ENCODE measurements around the gene ZNF467. TPM values are rescaled to one million over a fixed set of nuclear protein-coding genes. Genes with fewer than 3 reads are reported as not detected.

Gene ZNF467
- total and polyA plus RNA-seq, 2 experiments from 2014 or later, result 0.10 to 0.40 TPM

- H3K9me3 Mint-ChIP-seq, result peaks cover 14% of the 10 kb centered on the region; the same call in 2 of the 3 replicates
- H3K27ac Mint-ChIP-seq, result no peak overlapping the region
- Histone ChIP-seq H4K20me1 (replicated peaks; ENCODE audit: insufficient read depth) (no peaks in the 10 kb centered on the region), H3K79me2 (replicated peaks; ENCODE audit: insufficient read depth) (no peaks in the 10 kb centered on the region), H3K27ac (ENCODE audit: low read depth) (no peak overlapping the region), H3K27me3 (ENCODE audit: insufficient read depth) (no peaks in the 10 kb centered on the region), H3K9me2 (ENCODE audit: insufficient read depth) (no peaks in the 10 kb centered on the region), H3F3A (replicated peaks; ENCODE audit: low read depth) (no peaks in the 10 kb centered on the region), H3K4me2 (no peak overlapping the region), H3K4me1 (ENCODE audit: insufficient read depth) (no peaks in the 10 kb centered on the region; the same call in 1 of the 2 replicates), H2AFZ (no peak overlapping the region), H3K4me3 (no peak overlapping the region), H3K36me3 (ENCODE audit: insufficient read depth) (no peaks in the 10 kb centered on the region)
- no peak for ATAC-seq
- H3K36me3 Mint-ChIP-seq (ENCODE audit: low read depth), result no peaks in the 10 kb centered on the region
- peaks cover 2% of the 10 kb centered on the region; the same call in 2 of the 3 replicates for H3K4me1 Mint-ChIP-seq
- TF ChIP-seq EZH2 (IDR thresholded peaks at IDR 0.05; ENCODE audit: low read depth, unreplicated experiment), result no peak
- TF ChIP-seq NANOG (IDR thresholded peaks at IDR 0.05; ENCODE audit: borderline replicate concordance), result no peak
- TF ChIP-seq EZH2phosphoT487 (IDR thresholded peaks at IDR 0.05; ENCODE audit: unreplicated experiment), result no peak
- TF ChIP-seq POLR2AphosphoS5 (IDR thresholded peaks at IDR 0.05; ENCODE audit: low read depth), result no peak
- no peak for DNase-seq (ENCODE audit: low spot score)
- no peak overlapping the region; the same call in 2 of the 3 replicates for H3K4me3 Mint-ChIP-seq
- H3K27me3 Mint-ChIP-seq (ENCODE audit: insufficient read depth, low read depth, poor library complexity), result peaks cover 6% of the 10 kb centered on the region
These were observed 46.0 kb upstream of the ZNF467 start for GRCh38 chr7:149819141-149819960.

GRCh38 chr7:149818536-149818840 is 45.1 kb upstream of the ZNF467 start:
- no peaks in the 10 kb centered on the region for H3K27me3 ChIP-seq (ENCODE audit: insufficient read depth)
- TF ChIP-seq EZH2 (IDR thresholded peaks at IDR 0.05; ENCODE audit: low read depth, unreplicated experiment), result no peak
- no peak for TF ChIP-seq EZH2phosphoT487 (IDR thresholded peaks at IDR 0.05; ENCODE audit: unreplicated experiment)

GRCh38 chr7:149817836-149818535 is 44.6 kb upstream of the ZNF467 start:
- Mint-ChIP-seq H3K9me3 (peaks cover 5% of the 10 kb centered on the region; the same call in 2 of the 3 replicates), H3K36me3 (ENCODE audit: low read depth) (no peaks in the 10 kb centered on the region), H3K27me3 (ENCODE audit: insufficient read depth, low read depth, poor library complexity) (peaks cover 6% of the 10 kb centered on the region), H3K4me1 (peaks cover 5% of the 10 kb centered on the region; the same call in 2 of the 3 replicates), H3K27ac (no peak overlapping the region), H3K4me3 (no peak overlapping the region)
- DNase-seq (ENCODE audit: low spot score), result no peak
- H3K4me2 ChIP-seq, result no peak overlapping the region
- H3K4me1 ChIP-seq (ENCODE audit: insufficient read depth), result no peaks in the 10 kb centered on the region; the same call in 1 of the 2 replicates
- no peak overlapping the region for H2AFZ ChIP-seq
- H3K79me2 ChIP-seq (replicated peaks; ENCODE audit: insufficient read depth), result no peaks in the 10 kb centered on the region
- no peaks in the 10 kb centered on the region for H3F3A ChIP-seq (replicated peaks; ENCODE audit: low read depth)
- no peak overlapping the region for H3K4me3 ChIP-seq
- no peaks in the 10 kb centered on the region for H3K9me2 ChIP-seq (ENCODE audit: insufficient read depth)
- ATAC-seq, result no peak
- H4K20me1 ChIP-seq (replicated peaks; ENCODE audit: insufficient read depth), result no peaks in the 10 kb centered on the region
- H3K27ac ChIP-seq (ENCODE audit: low read depth), result no peak overlapping the region
- no peaks in the 10 kb centered on the region for H3K27me3 ChIP-seq (ENCODE audit: insufficient read depth)
- H3K36me3 ChIP-seq (ENCODE audit: insufficient read depth), result no peaks in the 10 kb centered on the region
- TF ChIP-seq ZNF462 (CRISPR knock-in tag; IDR thresholded peaks at IDR 0.05), result no peak

More at GRCh38 chr7:149818536-149818840, 45.1 kb upstream of the ZNF467 start:
- Histone ChIP-seq H3K9me2 (ENCODE audit: insufficient read depth) (no peaks in the 10 kb centered on the region), H3K36me3 (ENCODE audit: insufficient read depth) (no peaks in the 10 kb centered on the region), H4K20me1 (replicated peaks; ENCODE audit: insufficient read depth) (no peaks in the 10 kb centered on the region), H2AFZ (no peak overlapping the region), H3K27ac (ENCODE audit: low read depth) (no peak overlapping the region), H3K4me2 (no peak overlapping the region), H3K4me1 (ENCODE audit: insufficient read depth) (no peaks in the 10 kb centered on the region; the same call in 1 of the 2 replicates), H3K79me2 (replicated peaks; ENCODE audit: insufficient read depth) (no peaks in the 10 kb centered on the region), H3F3A (replicated peaks; ENCODE audit: low read depth) (no peaks in the 10 kb centered on the region), H3K4me3 (no peak overlapping the region)
- Mint-ChIP-seq H3K9me3 (peaks cover 9% of the 10 kb centered on the region; the same call in 2 of the 3 replicates), H3K4me1 (peaks cover 2% of the 10 kb centered on the region; the same call in 2 of the 3 replicates), H3K36me3 (ENCODE audit: low read depth) (no peaks in the 10 kb centered on the region), H3K27ac (no peak overlapping the region), H3K27me3 (ENCODE audit: insufficient read depth, low read depth, poor library complexity) (peaks cover 6% of the 10 kb centered on the region), H3K4me3 (no peak overlapping the region)
- no peak for DNase-seq (ENCODE audit: low spot score)
- ATAC-seq, result no peak
